ENCODE results near the gene AKAP13.

Gene AKAP13

DNA sequence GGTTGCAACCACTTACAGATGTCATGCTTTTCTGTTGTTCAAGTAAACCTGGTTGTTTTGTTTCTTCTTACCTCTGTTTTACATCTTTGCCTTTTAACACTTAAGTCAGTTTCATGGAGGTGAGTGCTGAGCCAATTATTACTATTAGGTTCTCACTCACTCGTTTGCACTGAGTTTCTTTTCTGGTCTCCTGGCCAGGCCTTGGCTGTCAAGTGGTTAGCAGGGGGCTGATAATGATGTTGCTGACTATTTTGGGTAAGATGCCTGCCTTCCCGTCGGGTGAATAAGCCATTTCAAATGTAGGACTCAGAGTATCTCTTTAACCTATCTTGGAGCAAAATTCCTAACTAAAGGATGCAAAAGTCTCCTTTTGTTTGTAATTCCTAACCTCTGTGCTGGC, 335.9 kb downstream of the AKAP13 start:
- H3K4me3 ChIP-seq (ENCODE audit: low read depth, low read length): no peak overlapping the region

DNA sequence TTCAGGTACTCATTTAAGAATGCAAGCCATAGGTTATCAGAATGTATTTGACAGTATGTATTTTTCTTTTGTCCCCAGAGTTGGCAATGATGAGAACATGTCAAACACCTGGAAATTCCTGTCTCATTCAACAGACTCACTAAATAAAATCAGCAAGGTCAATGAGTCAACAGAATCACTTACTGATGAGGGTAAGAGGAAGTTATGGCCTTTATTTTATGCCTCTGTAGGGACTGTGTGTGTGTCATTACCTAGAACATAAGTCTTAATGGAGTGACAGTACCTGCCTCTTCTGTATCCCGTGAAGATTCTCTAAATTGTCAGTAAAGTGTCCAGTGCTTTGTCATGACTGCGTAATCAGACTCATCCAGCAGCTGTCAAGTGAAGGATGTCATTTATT, 336.8 kb downstream of the AKAP13 start:
- H3K4me3 ChIP-seq (ENCODE audit: low read depth, low read length): no peak overlapping the region

DNA sequence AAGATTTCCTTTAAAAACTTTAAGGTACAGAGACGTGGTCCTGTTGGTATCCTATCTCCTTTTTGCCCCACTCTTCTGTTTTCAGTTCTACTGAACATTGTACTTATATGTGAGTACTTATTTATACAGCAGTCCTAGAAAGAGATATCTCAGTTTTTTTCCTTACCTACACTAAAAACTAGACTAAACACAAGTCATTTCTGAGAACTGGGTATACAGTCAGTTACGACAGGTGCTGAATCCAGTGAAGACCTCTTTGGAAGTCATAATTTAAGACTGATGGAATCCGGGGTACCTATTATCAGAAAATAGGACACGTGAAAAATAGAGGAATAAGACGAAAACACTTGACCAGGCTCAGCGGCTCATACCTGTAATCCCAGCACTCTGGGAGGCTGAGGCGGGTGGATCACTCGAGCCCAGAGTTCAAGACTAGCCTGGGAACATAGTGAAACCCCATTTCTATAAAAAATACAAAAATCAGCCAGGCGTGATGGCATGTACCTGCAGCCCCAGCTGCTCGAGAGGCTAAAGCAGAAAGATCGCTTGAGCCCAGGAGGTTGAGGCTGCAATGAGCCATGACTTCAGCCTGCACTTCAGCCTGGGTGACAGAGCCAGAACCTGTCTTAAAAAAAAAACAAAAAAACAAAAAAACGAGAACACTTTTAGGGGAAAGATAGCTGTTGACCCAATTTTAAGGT, 338.0 kb downstream of the AKAP13 start:
- H3K4me3 ChIP-seq (ENCODE audit: low read depth, low read length): no peak overlapping the region

DNA sequence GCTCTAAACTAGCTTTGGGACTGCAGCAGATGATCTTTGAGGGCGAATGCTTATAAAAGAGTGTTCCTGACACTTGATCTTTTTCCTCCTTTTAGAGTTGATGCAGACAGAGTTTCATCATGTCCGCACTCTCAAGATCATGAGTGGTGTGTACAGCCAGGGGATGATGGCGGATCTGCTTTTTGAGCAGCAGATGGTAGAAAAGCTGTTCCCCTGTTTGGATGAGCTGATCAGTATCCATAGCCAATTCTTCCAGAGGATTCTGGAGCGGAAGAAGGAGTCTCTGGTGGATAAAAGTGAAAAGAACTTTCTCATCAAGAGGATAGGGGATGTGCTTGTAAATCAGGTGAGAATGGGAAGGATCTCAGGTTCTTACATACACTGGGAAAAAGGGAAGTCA, 338.6 kb downstream of the AKAP13 start:
- H3K4me3 ChIP-seq (ENCODE audit: low read depth, low read length): no peak overlapping the region

DNA sequence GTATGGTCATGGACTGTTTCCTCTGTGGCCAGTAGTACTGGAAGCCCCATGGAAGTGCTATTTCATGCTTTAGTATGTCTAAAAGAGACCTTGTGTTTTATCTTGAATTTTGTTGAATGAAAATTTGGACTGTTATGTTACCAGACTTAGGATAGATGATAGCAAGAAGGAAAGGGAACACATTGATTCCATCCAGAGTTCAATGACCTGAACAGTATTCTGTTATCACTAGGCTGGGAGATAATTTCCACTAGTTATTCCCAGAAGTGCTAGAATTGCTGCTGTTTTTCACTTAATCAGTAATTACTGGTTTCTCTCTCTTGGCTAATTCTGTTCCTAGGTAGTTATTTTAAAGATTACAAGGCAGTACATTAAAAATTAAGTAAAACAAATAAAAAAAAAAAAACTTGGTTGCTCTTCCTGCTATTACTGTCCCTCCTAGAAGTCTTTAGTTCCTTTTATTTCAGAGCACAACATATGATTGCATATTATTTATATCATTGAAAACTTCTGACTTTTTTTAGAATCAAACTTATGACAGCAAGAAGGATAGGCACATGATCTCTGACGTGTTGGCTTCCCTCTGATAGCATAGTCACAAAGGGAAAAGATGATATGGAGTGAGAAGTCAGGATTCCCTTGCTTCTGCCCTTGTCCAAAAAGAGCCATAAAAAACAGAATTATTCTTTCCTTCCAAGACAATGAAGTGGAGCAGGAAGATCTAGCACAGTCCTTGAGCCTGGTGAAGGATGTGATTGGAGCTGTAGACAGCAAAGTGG, 342.2 kb downstream of the AKAP13 start:
- H3K4me3 ChIP-seq (ENCODE audit: low read depth, low read length): no peak overlapping the region

DNA sequence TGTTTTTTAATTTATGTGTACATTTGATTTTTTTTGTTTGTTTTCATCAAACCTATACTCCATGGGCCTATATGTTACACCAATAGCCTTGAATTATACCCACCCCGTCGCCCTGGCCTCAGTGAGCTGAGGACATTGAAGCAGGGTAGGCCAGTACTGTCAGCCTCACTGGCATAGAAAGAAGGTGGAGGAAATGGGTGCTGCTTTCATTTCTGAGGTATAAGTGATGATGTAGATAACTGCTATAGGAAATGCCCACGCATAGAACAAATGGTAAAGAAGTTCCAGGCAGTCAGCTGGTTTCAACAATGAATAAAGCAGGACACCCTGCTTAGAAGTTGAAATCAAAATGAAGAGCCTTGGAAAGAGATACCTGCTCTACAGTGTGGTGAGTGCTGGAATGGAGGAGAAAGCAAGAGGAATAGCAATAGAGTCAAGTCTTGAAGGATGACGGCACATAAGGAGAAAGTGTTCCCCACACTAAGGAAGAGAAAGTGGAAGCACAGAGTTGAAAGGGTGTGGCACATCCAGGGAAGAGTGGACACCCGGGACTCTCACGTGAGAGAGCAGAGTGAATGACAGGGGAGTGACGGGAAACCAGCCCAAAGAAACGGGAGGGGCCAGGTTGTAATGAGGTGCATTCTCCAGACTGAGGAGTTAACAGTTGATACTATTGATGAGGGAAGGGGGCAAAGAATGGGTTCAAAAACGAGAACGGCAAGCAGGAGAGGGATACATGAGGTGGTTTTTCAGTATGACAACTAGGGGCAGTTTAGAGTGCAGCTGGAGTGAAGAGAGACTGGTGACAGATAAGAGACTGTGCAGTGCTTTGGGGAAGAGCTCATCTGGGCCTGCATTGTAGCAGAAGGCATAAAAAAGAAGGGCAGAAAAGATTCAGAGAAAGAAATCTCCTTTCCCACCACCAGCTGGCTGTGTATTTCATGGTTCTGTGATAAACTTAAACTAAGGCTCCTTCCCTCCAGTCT, 343.9 kb downstream of the AKAP13 start:
- H3K4me3 ChIP-seq (ENCODE audit: low read depth, low read length): no peak overlapping the region

DNA sequence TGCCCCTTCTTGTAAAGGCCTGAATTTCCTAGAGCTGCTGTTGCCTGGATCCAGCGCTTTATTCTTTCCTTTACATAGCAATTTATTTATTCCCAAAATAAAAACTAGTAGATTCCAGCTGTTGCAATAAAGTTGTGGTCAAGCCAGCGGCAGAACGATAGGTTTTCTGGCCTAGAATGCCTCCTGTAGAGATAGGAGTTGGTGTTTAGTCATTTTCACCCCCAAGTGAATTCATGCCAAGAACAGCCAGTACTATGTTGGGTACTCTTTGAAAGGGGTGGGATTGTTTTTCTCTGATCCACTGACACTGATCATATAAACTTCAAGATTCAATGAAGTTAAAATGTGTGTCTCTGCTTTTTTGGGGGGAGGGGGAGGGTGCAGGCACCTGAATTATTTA, 344.6 kb downstream of the AKAP13 start:
- no peak overlapping the region for H3K4me3 ChIP-seq (ENCODE audit: low read depth, low read length)

DNA sequence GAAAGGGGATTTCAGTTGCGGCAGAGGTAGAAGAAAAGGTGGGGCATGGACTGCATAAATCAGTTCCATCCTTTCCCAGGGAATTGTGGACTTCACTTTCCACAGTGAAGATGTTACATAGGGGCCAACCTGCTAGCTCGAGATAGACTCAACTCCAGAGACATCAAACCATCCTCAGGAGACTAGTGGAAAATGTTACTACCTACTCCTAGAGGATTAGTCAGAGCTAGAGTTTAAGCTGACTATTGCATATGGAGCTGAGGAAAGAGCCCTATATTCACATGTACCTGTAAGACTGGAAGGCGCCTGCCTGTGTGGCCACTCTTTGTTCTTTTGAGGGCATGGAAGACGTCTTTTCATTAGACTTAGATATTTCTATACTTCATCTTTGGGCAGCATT, 345.2 kb downstream of the AKAP13 start:
- no peak overlapping the region for H3K4me3 ChIP-seq (ENCODE audit: low read depth, low read length)

DNA sequence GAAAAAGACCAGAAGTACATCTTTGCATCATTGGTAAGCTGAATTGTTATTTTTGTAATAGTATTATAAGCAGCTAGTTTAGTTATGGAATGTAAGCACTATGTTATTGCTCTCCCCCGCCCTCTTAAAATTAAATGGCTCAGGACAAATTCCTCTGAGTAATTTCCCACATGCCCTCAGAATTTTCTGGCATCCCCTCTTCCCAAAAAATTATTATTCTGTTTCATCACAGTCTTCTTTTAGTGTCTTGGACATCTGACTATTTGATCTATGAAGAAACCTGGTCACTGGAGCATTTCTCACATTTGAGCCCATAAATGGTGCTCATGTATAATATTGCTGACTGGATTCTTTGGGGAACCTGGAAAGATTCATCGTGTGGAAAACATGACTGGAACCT, 346.1 kb downstream of the AKAP13 start:
- no peak overlapping the region for H3K4me3 ChIP-seq (ENCODE audit: low read depth, low read length)

DNA sequence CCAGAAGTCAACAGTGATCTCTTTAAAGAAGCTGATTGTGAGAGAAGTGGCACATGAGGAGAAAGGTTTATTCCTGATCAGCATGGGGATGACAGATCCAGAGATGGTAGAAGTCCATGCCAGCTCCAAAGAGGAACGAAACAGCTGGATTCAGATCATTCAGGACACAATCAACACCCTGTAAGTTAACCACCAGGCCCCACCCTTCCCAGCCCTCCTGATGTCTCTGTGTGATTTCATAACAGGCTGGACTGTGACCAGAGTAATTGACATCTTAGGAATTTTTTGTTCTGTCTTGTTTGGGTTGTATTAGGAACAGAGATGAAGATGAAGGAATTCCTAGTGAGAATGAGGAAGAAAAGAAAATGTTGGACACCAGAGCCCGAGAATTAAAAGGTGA, 346.7 kb downstream of the AKAP13 start:
- H3K4me3 ChIP-seq (ENCODE audit: low read depth, low read length): no peak overlapping the region

DNA sequence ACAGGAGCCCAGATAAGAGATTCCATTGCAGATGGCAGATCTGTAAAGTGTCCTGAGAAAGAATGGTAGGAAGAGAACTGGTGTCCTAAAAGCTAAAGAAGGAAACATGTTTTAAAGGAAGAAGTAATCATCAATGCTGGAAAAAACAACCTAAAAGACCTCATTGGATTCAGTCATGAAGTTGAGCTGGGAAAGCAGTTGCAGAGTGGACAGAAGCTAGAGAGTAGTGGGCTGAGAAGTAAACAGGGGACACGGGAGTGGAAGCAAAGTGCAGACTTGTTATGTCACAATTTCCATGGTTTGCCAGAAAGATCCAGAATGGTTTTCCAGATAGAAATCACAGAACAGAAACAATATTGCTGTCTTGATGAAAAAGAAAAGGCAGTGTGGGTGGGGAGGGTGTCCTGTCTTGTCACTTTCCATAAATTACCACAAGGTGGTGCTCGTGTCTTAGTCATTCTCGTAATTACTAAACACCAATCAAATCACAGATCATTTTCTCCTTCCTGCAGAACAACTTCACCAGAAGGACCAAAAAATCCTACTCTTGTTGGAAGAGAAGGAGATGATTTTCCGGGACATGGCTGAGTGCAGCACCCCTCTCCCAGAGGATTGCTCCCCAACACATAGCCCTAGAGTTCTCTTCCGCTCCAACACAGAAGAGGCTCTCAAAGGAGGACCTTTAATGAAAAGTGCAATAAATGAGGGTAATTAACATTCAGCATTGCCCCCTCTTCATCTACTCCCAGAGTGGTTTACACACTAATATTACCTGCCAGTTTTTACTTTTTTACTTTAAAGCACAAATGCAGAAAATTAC, 349.8 kb downstream of the AKAP13 start:
- no peak overlapping the region for H3K4me3 ChIP-seq (ENCODE audit: low read depth, low read length)

DNA sequence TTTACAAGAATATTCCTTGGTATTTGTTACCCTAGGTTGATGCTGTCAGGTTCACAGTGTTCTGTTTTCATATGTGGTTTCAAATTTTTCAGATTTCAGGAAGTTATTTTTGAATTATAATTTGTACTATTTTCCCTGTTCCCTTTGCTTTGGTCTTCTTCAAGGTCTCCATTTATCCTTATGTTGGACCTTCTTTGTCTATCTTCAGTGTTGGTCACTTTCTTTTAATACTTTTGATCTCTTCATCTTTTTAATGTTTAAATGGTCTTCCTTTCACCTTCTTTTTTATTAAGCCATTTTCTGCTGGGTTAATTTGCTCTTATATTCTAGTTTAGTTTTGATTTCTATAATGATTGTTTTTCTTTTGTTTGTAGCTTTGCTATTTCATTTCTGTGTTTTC, 353.0 kb downstream of the AKAP13 start:
- no peak overlapping the region for H3K4me3 ChIP-seq (ENCODE audit: low read depth, low read length)

DNA sequence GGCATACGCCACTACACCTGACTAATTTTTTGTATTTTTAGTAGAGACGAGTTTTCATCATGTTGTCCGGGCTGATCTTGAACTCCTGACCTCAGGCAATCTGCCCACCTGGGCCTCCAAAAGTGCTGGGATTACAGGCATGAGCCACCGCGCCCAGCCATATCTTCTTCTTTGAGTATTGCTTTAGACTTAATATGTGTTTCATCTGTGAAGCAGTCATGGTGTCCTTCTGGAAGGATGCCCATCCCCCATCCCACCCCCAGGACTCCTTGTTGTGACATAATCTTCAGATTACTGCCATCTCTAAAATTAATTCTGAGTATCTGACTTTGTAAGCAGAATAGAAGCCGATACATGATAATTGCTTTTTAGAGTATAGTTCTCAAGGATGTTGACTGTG, 356.7 kb downstream of the AKAP13 start:
- H3K4me3 ChIP-seq (ENCODE audit: low read depth, low read length): no peak overlapping the region

DNA sequence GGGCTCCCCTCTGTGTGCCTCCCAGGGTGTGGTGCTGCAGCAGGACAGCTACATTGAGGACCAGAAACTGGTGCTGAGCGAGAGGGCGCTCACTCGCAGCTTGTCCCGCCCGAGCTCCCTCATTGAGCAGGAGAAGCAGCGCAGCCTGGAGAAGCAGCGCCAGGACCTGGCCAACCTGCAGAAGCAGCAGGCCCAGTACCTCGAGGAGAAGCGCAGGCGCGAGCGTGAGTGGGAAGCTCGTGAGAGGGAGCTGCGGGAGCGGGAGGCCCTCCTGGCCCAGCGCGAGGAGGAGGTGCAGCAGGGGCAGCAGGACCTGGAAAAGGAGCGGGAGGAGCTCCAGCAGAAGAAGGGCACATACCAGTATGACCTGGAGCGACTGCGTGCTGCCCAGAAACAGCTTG, 360.6 kb downstream of the AKAP13 start:
- H3K4me3 ChIP-seq (ENCODE audit: low read depth, low read length): no peak overlapping the region

DNA sequence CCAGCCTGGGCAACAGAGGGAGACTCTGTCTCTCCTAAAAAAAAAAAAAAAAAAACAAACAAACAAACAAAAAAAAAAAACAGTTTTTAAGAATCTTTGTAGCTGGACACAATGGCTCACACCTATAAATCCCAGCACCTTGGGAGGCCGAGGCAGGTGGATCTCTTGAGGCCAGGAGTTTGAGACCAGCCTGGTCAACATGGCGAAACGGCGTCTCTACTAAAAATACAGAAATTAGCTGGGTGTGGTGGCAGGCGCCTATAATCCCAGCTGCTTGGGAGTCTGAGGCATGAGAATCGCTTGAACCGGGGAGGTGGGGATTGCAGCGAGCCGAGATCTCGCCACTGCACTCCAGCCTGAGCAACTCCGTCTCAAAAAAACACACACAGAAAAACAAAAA, 361.3 kb downstream of the AKAP13 start:
- no peak overlapping the region for H3K4me3 ChIP-seq (ENCODE audit: low read depth, low read length)

DNA sequence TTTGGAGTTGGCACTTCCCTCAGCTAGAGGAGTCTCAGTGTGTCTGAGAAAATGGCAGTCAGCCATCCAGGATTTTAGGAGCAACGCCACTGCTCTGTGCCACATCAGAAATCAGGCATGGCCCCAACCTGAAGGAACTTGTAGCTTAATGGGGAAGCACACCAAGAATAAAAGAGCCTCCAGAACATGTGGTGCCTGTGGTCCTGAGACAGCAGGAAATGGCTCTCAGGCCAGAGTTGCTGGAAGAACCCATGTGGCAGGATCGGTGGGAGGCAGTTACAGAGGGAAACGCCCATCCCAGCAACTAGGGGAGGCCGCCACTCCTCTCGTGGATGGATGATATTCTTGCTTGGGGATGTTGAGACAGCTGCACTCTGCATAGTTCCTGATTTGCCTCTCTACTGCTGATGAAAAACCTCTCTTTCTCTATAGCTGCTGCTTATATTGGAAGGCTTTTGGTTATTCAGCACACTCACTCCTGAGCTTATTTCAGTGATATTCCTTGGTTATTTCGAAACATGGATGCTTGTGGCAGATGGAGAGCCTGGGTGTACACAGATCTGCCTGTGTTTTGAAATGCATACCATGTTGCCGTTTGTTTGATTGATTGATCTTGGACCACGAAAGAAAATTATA, 361.9 kb downstream of the AKAP13 start:
- no peak overlapping the region for H3K4me3 ChIP-seq (ENCODE audit: low read depth, low read length)

DNA sequence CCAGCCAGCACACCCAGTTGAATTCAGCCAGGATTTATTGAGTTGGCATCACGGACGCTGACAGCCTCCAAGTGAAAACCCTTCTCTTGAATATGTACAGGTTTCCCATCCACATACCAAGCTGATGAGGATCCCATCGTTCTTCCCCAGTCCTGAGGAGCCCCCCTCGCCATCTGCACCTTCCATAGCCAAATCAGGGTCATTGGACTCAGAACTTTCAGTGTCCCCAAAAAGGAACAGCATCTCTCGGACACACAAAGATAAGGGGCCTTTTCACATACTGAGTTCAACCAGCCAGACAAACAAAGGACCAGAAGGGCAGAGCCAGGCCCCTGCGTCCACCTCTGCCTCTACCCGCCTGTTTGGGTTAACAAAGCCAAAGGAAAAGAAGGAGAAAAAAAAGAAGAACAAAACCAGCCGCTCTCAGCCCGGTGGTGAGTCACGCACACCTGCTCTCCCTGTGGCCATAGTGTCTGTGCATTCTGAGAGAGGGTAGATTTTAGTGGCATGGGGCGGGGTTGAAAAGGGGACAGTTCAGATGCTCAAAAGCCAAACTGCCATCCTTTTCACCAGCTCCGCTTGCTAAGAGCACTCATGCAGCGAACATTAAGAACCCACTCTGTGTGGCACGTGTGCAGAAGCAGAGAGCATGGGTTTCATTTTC, 363.1 kb downstream of the AKAP13 start:
- H3K4me3 ChIP-seq (ENCODE audit: low read depth, low read length): no peak overlapping the region

DNA sequence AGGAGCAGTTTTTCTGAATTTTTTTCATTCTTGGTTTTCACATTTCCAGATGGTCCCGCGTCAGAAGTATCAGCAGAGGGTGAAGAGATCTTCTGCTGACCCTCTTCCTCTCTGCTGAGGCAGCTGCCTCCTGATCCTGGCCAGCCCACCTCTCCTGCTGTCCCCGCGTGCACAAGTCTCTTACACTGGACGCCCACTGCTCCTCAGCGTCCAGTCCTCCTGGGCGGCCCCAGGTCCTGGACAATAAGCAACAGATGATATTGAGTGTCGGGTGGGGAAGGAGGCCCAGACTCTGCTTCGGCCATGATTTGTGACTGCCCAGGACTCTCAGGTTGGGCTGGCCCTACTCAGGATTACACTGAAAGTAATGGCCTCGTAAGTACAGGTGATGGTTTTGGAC, 364.2 kb downstream of the AKAP13 start:
- H3K4me3 ChIP-seq (ENCODE audit: low read depth, low read length): no peak overlapping the region

DNA sequence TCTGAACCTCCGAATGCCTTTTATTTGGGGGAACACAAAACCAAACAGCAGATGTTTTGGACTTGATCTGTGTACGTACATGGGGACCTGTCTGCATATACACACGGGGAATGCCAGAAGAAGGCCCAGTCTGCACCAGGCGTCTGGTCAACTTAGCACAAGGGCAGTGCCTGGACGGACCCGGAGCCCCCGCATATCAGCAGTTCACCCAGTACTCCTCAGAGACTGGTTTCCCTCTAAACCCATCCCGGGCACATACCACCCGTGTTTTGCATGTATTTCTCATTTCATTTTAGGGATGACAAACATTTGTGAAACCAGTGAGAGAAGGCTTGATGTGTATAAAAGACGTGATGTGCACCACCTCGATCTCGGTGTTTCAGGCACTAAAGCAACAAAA, 364.6 kb downstream of the AKAP13 start:
- H3K4me3 ChIP-seq (ENCODE audit: low read depth, low read length): no peak overlapping the region

Measured in iPS-11a (cell line).